ENCODE measurements around the gene FGR.

FGR gene

GRCh38 chr1:27615346-27616192 is 19.4 kb downstream of the FGR start:
- DNase-seq = no peak

- no peak for DNase-seq
These were observed 20.2 kb downstream of the FGR start for GRCh38 chr1:27614625-27615344.

- no peak for DNase-seq
These were observed 20.9 kb downstream of the FGR start for GRCh38 chr1:27614043-27614624.

- DNase-seq = no peak
These were observed 22.3 kb downstream of the FGR start for GRCh38 chr1:27612718-27613117.

GRCh38 chr1:27611450-27611849 is 23.5 kb downstream of the FGR start:
- no peak for DNase-seq

- DNase-seq = no peak
These were observed 25.3 kb downstream of the FGR start for GRCh38 chr1:27609618-27610240.

- DNase-seq = no peak
These were observed 25.8 kb downstream of the FGR start for GRCh38 chr1:27609210-27609555.

- DNase-seq = no peak
These were observed 27.7 kb downstream of the FGR start for GRCh38 chr1:27607239-27607804.

GRCh38 chr1:27606708-27607238 is 28.2 kb downstream of the FGR start:
- DNase-seq = no peak

- peak; percentile 60 for DNase-seq
These were observed 28.9 kb downstream of the FGR start for GRCh38 chr1:27605796-27606707.

GRCh38 chr1:27605300-27605766 is 29.7 kb downstream of the FGR start:
- no peak for DNase-seq

- no peak for DNase-seq
These were observed 30.2 kb downstream of the FGR start for GRCh38 chr1:27604579-27605299.

GRCh38 chr1:27603681-27604578 is 31.1 kb downstream of the FGR start, which contains the start of gene AHDC1:
Gene AHDC1, minus strand, starts transcription at chr1:27604144. Its CDS starts 52,029 bp downstream, at chr1:27552115.
- DNase-seq = peak; percentile 91

- peak; percentile 24 for DNase-seq
These were observed 31.7 kb downstream of the FGR start for GRCh38 chr1:27603309-27603680.

- no peak for DNase-seq
These were observed 32.3 kb downstream of the FGR start for GRCh38 chr1:27602462-27603308.

GRCh38 chr1:27601771-27602461 is 33.1 kb downstream of the FGR start:
- DNase-seq = no peak

GRCh38 chr1:27601321-27601770 is 33.6 kb downstream of the FGR start:
- no peak for DNase-seq
